GM21423 (cell line): ENCODE data around the gene NFKBIZ.

ENCODE experiments used
- ATAC-seq: cut with Tn5 transposase; IDR thresholded peaks from one replicate; pipeline ENCODE4 v1.9.1; 2021; ENCODE audit warnings: mild to moderate bottlenecking, moderate library complexity; ENCODE audit not compliant: unreplicated experiment

Gene NFKBIZ

DNA sequence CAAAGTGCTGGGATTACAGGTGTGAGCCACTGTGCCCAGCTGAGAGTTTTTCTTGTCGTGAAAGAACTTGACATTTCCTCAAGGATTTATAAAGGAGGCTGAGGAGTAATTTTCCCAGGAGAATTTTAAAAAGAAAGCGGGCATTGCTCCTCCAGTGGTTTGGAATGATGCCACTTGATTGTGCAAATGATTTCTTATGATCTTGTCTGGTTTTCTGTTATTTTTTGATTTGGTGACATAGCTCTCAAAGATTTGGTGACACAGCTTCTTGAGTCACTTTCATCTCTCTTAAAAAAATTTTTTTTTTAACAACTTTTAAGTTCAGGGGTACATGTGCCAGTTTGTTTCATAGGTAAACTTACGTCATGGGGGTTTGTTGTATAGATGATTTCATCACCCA is 24.6 kb upstream of the NFKBIZ start:
- no peak for ATAC-seq

DNA sequence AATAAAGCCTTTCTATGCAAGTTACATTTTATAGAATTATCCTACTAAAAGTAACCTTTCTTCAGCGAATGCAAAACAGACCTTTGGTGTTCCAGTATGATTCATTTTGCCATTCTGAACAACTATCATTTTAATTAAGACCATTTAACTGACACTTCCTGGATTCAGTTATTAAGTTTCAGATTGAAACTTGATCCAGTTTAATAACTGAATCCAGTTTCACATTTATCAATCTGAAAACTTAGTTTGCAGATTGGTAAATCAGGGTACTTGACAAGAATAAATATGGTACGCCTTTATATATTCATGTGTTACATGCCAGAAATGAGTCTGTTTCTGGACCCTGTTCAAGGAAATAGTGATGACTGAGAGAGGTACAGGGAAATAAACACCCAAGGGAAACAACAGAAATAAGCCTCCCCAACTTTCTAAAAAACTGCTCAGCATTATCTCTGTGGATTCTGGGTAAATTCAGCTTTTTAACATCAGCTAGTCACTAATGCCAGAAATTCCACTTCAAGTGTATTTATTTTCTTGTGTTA is 23.3 kb upstream of the NFKBIZ start:
- ATAC-seq: no peak

DNA sequence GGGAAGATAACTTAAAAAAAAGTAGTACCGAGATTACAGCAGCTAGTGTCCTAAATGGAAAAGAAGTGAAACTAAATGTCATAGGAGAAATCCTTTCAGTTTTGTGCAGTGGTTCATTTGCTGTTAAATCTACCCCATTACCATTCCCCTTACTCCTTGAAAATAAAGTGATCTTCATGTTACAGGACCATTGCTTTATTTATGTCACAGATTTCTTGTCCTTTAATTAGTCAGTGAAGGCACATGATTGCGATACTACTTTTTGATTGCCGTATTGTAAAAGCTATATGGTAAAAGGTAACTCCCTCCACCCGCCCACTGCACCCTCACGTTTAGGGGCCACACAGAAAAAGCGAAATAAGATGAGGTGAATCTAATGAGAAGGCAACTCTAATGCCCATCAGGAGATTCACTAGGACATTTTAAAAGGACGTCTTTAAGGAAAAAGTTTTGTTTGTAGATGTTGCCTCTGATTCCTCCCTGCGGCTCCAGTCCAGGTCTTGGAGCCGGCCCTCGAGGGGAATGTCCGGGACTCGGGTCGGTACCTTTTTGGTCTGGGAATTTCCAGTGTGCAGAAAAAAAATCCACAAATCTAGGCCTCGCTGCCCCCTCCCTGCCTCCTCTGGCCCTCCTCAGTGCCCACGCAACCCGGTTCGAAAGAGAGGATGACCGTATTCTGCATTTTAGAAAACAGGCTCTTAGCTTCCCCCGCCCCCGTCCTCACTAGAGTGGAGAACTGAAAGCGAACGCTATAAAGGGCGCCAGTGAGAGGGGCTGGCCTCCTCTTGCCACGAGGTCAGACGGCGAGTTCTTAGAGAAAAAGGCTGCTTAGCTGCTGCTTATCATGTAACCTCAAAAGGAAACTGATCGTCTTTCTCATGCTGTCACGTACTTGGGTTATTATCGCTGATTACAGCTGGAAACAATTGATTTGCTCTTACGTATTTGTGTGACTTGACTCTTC is 21.8 kb upstream of the NFKBIZ start:
- ATAC-seq: peak; percentile 76

DNA sequence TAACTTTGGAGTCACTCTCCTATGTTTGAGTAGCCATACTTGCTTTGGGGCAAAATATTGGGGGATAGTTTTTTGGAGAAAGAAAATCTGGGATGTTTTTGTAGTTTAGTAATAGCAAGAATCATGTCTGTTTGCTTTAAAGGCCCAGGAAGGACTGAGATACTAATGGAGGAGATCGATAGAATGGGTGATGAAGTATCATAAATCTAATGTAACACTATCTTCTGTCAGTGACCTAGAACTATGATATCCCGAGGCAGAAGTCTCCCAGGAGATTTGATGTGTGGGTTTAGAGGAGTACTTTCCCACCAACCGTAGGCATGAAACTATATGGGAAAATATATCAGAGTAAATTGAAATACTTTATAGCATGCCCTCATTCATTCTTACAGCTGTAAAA is 21.0 kb upstream of the NFKBIZ start:
- ATAC-seq: no peak

DNA sequence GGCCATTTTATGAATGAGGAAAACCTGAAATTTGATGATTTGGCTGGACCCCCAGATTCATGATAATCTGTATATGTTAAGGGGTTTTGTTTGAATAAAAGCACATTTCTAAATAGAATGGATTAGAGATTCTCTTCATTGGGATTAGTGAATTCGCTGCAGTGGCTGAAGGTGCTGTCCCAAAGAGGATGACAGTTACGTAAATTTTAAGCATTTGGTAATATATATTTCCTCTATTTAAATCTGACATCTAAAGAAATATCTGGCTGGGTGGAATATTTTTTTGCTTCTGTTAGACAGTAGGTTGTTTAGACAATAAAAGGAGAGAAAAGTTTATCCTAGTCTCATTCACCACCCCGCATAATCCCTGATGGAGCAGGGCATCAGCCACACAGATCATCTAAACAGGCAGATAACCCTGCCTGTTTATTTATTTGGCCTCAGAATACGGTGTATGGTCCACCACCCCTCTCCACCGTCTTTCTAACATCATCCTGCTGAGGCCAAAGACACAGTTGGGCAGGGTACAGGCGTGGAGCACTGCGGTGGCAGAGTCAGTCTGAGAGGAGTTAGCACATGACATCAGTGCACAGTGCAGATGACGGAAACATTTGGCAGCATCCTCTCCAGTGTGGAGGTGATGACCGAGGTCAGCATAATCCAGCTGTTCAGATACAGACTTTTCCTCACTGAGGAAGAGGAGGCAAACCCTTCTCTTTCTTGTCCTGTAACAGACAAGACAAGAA is 20.4 kb upstream of the NFKBIZ start:
- peak; percentile 49 for ATAC-seq

DNA sequence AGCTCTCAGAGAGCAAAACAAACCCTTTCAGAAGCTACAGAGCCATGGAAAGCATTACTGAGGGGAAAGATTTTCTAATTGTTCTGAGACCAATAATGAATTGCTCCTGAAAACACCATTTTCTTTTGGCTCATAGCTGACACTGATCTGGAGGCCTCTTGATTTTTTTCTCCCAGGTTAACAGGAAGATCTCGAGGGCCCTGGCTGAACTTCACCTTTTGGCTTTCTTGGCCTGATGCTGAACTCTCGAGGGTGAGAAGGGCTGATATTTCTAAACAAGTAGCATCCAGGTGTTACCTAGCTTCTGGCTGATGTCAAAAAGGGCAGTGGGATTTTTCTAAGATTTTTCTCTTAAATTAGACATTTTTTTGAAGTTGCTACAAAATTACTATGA is 19.9 kb upstream of the NFKBIZ start:
- ATAC-seq: no peak

DNA sequence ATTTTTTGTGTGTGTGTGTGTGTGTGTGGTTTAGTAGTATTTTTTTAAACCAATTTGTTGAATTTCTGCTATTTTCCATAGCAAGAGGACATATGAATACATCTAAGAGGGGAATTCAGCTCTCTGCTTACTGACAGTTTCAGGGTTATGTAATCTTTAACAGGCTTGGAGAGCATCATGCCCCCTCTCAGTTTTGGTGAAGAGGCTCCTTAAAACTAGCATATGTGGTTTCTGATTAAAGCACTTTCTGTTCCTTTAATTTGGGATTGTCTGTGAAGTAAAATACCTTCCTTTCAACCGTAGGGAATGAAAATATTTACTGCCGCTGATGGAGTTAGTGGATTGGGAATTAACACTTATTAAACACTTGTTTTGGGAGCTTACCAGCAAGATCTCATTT is 19.4 kb upstream of the NFKBIZ start:
- ATAC-seq: no peak

DNA sequence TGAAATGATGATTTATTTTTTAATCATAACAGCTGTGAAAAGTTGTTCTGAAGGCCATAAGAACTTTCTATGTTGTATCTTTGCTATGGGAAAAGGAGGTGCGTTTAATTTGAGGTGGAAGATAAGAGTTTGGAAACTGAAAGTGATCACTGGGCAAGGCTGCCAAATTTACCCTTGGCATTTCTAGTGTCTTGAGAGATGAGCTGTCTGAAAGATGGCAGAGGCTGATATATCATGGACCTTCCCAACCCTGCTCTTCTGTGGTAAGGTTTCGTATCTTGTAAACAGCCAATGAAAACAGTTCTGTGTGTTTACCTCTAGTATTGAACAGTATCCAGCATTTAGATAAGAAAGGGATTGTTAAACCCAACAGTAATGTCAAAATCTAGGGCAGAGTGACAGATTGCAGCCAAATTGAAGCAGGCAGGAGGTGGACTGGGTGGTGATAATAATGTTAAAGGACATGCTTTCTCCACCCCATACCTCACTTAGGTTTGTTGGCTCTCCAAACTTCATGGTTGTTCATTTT is 15.8 kb upstream of the NFKBIZ start:
- no peak for ATAC-seq

DNA sequence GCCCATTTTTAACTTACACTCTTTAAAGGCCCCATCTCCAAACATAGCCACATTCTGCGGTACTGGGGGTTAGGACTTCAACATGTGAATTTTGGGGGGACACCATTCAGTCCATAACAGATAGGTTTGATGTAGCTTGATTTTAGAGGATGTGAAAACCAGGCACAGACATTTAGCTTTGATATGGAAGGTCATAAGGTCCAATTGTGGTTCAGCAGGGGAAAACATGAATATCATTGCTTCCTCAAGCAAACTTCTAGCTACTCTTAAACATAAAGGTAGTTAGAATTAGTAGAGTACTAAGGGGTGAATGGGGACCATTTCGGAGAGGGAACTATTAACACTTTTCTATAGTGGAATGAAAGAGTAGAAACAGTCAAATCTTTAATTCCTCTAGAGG is 13.6 kb upstream of the NFKBIZ start:
- no peak for ATAC-seq

DNA sequence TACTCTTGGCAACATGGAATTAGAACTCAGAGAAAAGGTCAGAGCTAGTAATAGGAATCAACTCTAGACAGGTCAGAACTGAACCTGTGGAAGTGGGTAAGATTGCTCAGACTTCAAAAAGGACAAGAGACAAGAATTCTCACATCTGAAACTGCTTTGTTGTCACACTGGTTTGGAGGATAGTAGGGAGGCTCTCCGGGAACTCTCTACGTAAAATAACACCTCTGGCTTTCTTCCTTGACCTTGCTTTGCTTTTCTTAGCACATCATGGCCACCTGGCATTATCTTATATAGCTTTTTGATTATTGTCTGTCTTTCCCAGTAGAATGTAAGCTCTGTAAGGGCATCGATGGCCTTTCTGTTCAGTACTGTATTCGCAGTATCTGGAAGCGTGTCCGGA is 13.2 kb upstream of the NFKBIZ start:
- no peak for ATAC-seq

DNA sequence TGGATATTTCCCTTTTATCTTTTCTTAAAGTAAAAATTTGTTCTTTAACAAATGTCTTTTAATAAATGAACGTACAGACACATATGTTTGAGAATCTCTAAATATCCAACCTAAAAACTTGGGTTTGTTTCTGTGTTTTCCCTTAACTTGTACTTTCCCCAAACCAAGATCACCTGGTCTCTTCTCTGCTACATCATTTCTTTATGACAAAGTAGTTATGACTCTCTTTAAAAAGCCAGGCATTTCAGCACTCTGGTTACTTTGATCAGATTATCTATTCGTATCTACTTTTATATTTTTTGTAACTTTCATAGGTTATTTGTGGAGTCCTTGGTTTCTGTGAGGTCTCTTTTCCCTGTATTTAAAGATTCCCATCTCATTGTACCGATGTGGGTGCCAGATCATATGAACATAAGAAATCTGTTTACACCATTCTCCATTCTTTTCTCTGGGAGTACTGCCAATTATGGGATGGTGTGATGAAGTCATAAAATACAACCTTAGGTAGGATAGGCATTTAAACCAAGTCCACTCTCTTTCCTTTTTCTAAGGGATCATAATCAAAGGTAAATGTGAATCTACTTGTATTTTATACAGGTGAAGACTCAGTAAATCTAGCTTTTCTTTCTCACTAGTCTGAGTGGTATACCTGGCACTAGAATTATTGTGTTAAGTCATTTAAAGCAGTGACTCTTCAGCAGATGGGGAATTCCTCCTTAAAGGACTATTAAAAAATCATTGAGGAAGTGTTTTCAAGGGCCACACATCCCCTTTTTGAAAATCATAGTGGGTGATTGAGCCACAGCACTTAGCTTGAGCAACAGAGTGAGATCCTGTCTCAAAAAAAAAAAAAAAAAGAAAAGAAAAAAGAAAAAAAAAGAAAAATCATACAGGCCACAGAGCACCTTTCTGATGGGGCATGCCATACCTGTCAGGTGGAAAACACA is 12.4 kb upstream of the NFKBIZ start:
- no peak for ATAC-seq

DNA sequence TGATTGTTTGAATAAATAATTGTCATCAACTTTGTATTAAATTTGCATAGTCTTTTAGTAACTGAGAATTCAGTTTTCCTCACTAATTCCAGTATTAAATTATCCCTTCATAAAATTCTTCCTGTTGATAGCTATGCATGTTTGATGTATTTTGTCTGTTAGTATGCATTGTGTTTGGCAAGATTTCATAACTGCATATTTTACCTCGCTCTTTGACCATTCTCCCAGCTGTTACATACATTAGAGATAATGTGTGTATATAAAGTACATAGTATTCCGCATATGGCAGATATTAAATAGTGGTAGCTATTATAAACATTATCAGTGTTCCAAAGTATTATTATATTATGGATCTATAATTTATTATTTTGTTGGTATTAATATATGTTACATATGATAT is 10.6 kb upstream of the NFKBIZ start:
- no peak for ATAC-seq

DNA sequence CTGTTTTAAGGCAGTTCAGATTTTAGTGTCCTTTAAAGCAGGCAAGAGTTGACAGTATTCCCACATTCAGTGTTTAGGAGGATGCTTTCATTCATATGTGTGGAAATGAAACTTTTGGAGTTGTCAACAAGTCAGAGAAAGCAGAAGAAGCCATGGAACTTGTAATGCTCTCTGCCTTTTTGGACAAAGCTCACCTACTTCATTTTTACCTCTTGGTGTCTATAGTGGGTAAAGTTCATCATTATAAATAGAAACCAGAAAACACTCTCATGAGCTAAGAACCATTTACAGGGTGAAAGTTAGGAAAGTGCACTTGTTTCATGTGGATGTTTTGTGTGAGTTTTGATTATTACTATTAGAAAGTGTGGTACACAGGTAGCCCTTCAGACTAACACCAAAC is 9.2 kb upstream of the NFKBIZ start:
- ATAC-seq: no peak

DNA sequence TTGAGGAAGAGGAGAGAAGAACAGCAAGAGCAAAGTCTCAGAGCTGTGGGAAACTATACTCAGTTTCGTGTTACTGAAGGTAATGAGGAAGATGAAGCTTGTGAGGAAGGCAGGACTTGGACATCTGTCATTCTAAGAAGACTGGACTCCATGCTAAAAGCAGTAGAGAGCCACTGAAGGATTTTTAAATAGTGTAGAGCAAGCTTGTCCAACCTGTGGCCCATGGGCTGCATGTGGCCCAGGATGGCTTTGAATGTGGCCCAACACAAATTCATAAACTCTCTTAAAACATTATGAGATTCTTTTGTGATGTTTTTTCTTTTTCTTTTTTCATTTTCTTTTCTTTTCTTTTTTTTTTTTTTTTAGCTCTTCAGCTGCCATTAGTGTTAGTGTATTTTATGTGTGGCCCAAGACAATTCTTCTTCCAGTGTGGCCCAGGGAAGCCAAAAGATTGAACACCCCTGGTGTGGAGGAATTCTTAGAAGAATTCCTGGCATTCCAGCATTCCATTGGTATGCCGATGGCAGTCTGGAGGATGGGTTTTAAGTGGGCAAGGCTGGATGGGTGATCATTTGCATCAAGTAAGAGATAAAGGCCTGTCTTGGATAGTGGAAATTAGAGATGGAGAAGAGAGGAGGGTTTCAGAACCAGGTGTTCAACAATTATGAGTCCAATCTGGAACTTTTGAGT is 6.9 kb upstream of the NFKBIZ start:
- no peak for ATAC-seq

DNA sequence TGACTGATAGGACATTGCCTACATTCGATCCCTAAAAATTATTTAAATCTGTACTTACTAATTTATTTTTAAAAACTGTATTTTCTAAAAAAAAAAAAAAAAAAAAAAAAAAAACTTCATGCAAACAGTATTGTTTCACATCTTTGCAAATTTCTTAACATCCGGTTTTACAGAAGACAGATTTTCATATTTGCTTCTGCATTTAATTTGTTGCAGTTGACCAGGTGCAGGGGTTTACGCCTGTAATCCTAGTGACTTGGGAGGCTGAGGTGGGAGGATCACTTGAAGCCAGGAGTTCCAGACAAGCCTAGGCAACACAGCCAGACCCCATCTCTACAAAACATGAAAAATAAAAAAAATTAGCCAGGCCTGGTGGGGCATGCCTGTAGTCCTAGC is 6.4 kb upstream of the NFKBIZ start:
- ATAC-seq: no peak

DNA sequence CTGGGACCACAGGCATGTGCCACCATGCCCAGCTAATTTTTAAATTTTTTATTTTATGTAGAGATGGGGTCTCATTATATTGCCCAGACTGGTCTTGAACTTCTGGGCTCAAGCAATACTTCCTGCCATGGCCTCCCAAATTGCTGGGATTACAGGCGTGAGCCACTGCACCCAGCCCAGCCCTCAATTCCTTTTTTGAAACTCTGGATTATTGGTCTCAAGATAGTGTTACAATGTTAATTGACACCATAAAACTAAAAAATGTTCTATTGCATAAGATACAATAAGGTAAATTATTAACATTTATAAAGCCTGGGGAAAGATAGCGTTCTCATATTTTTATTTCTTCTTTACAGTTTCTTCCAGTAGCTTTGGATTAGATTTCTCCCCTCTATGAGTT is 3.9 kb upstream of the NFKBIZ start:
- ATAC-seq: no peak

DNA sequence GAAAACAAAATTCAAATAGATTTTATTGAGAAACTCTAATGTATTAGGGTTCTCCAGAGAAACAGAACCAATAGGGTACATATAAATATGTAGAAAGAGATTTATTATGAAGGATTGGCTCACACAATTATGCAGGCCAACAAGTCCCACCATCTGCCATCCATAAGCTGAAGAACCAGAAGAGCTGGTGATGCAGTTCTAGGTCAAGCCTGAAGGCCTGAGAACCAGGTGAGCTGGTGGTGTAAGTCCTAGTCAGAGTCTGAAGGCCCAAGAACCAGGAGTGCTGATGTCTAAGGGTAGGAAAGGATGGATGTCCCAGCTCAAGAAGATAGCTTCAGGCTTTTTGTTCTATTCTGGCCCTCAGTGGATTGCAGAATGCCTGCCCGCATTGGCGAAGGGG is 2.6 kb upstream of the NFKBIZ start:
- ATAC-seq: no peak

DNA sequence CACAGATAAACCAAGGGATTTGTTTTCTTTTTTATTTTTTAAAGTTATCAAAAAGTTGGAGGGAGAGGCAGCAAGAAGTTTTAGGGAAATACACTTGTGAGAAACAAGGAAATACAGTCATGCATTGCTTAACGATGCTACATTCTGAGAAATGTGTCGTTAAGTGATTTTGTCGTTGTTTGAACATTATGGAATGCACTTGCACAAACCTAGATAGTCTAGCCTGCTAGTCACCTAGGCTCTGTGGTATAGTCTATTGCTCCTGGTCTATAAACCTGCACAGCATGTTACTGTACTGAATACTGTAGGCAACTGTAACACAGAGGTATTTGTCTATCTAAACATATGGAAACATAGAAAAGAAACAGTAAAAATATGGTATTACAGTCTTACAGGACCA is 2.0 kb upstream of the NFKBIZ start:
- no peak for ATAC-seq

DNA sequence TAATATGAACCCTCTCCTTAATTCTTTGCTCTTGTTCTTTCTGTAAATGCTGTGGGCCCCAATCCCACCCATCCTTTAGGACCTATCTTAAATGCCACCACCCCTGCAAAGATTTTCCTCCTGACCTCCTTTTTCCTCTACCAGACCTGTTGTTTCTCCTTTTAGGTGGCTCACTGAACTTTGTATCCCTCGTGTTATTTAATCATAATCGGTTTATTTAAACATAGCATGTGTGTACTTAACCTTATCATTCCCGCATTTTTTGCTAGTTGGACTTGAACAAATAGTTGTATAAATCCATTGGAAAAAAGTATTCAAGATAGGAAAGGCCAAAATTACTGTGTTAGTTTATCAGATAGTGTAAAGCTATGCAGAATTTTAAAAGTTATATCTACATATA is 988 bp upstream of the NFKBIZ start:
- ATAC-seq: no peak

DNA sequence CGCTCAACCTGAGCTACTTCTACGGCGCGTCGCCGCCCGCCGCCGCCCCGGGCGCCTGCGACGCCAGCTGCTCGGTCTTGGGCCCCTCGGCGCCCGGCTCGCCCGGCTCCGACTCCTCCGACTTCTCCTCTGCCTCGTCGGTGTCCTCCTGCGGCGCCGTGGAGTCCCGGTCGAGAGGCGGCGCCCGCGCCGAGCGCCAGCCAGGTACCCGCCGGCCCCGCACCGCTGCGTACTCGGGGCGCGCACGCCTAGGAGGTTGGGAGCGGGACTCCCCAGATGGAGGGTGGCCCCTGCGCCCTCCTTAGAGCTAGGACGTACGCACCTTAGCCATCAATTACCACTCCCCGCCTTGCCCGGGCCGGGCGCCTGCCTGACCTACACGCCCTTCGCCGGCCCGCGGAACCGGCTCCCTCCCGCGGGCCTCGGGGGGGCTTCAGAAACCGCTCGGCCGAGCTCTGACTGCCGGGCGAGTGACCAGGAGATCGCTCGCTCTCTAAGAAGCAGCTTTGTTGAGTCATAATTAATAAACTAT is 466 bp downstream of the NFKBIZ start:
- peak; percentile 24 for ATAC-seq
